HG03469 (cell line): ENCODE measurements around the gene C4orf50.

ENCODE experiments used
- ATAC-seq: cut with Tn5 transposase; IDR thresholded peaks from one replicate; pipeline ENCODE4 v1.9.1; 2021; ENCODE audit warnings: mild to moderate bottlenecking, moderate library complexity, moderate number of reproducible peaks; ENCODE audit not compliant: unreplicated experiment

Gene C4orf50

GRCh38 chr4:6044276-6044675, 26.0 kb upstream of the C4orf50 start:
- ATAC-seq: no peak

- no peak for ATAC-seq
These were observed 25.6 kb upstream of the C4orf50 start for GRCh38 chr4:6043843-6044242.

- no peak for ATAC-seq
These were observed 25.0 kb upstream of the C4orf50 start for GRCh38 chr4:6043188-6043587.

GRCh38 chr4:6042293-6043063, 24.2 kb upstream of the C4orf50 start:
- ATAC-seq: no peak

GRCh38 chr4:6041800-6042199, 23.6 kb upstream of the C4orf50 start:
- no peak for ATAC-seq

- ATAC-seq: no peak
These were observed 20.5 kb upstream of the C4orf50 start for GRCh38 chr4:6038711-6039110.

GRCh38 chr4:6035786-6036185, 17.6 kb upstream of the C4orf50 start:
- no peak for ATAC-seq

- ATAC-seq: no peak
These were observed 15.2 kb upstream of the C4orf50 start for GRCh38 chr4:6033381-6033780.

GRCh38 chr4:6032249-6033244, 14.3 kb upstream of the C4orf50 start:
- no peak for ATAC-seq

GRCh38 chr4:6031846-6032245, 13.6 kb upstream of the C4orf50 start:
- no peak for ATAC-seq

GRCh38 chr4:6030679-6031078, 12.4 kb upstream of the C4orf50 start:
- ATAC-seq: no peak

- ATAC-seq: no peak
These were observed 11.0 kb upstream of the C4orf50 start for GRCh38 chr4:6029254-6029653.

- ATAC-seq: no peak
These were observed 9.9 kb upstream of the C4orf50 start for GRCh38 chr4:6028168-6028567.

GRCh38 chr4:6027392-6027791, 9.2 kb upstream of the C4orf50 start:
- no peak for ATAC-seq

- ATAC-seq: no peak
These were observed 6.2 kb upstream of the C4orf50 start for GRCh38 chr4:6024313-6024960.

GRCh38 chr4:6023731-6024130, 5.5 kb upstream of the C4orf50 start:
- no peak for ATAC-seq

GRCh38 chr4:6022607-6023288, 4.5 kb upstream of the C4orf50 start:
- ATAC-seq: no peak

GRCh38 chr4:6021831-6022606, 3.8 kb upstream of the C4orf50 start:
- no peak for ATAC-seq

GRCh38 chr4:6020613-6021012, 2.4 kb upstream of the C4orf50 start:
- ATAC-seq: no peak
